Vagina (tissue), 2 donors: ENCODE measurements around the gene SYCP2.

Experiments used
- POLR2A ChIP-seq, 2 donors: fragments of 450-650 bp; IDR thresholded peaks; one replicate each; pipeline ENCODE4 v1.6.1; 2017; ENCODE audit warnings: antibody characterized with exemption in 2 of 2, mild to moderate bottlenecking in 2 of 2, moderate library complexity in 2 of 2
- POLR2AphosphoS5 ChIP-seq, 2 donors: sonication (generic); formaldehyde crosslinking; IDR thresholded peaks; one replicate each; pipeline ENCODE4 v1.9.0; 2017; ENCODE audit warnings: antibody characterized with exemption in 2 of 2, mild to moderate bottlenecking in 2 of 2, low read depth in 1 of 2; ENCODE audit not compliant: insufficient read depth in 1 of 2
- TF ChIP-seq, protein P1 (sequence below), 3 experiments: fragments of 450-650 bp in 2 of 3; fragments of 200-600 bp in 1 of 3; sonication (generic) in 1 of 3; IDR thresholded peaks; one replicate each; pipeline ENCODE4 v1.5.1; 2017 to 2019; ENCODE audit warnings: antibody characterized with exemption in 3 of 3, mild to moderate bottlenecking in 2 of 3, moderate library complexity in 2 of 3

DNA sequence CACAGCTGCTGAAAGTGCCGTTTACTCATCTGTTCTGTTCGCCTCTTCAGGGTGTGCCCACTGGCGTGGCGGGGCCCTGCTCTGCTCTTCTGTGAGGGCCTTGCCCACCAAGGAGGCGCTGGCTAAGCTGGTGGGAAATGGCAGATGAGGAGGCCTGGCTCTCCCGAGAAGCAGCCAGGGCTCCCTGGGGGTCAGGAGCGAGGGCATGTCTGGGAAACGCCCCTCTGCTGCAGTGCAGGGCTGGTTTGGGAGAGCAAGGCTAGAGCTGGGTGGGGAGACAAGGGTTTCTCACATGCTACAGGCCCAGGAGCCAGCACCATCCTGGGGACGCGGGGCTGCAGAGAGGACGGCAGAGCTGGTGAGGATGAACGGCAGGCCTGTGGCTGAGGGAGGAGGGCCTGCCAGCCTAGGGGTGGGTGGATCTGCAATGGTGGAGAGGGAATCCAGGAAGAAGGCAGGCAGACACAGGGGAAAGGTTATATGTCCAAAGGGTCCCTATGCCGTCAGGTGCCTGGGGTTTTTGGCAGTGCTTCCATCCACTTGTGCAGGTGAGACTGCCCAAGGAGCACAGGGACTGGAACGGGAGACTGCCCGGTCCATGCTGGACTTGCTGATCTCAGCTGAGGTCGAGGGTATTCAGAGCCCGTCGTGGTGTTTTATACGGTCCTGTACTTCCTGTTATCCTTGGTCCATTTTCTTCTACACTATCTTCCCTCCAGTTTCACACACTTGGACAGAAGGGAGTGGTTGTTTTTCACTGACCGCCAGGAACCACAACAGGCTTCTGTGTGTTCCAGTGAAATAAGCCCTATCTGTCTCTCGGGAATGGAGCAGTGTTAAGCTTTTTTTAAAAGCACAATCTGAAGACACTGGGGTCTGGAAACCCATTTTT lies 119.2 kb downstream of the SYCP2 start:
- TF ChIP-seq, protein P1, sequence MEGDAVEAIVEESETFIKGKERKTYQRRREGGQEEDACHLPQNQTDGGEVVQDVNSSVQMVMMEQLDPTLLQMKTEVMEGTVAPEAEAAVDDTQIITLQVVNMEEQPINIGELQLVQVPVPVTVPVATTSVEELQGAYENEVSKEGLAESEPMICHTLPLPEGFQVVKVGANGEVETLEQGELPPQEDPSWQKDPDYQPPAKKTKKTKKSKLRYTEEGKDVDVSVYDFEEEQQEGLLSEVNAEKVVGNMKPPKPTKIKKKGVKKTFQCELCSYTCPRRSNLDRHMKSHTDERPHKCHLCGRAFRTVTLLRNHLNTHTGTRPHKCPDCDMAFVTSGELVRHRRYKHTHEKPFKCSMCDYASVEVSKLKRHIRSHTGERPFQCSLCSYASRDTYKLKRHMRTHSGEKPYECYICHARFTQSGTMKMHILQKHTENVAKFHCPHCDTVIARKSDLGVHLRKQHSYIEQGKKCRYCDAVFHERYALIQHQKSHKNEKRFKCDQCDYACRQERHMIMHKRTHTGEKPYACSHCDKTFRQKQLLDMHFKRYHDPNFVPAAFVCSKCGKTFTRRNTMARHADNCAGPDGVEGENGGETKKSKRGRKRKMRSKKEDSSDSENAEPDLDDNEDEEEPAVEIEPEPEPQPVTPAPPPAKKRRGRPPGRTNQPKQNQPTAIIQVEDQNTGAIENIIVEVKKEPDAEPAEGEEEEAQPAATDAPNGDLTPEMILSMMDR (IDR thresholded peaks at IDR 0.05), result no peak
- TF ChIP-seq POLR2A (IDR thresholded peaks at IDR 0.05) (no peak), POLR2AphosphoS5 (IDR thresholded peaks at IDR 0.05; ENCODE audit: insufficient read depth in 1 of 2, low read depth in 1 of 2) (no peak)
